ENCODE data around the gene NEDD4L.

The NEDD4L gene

DNA sequence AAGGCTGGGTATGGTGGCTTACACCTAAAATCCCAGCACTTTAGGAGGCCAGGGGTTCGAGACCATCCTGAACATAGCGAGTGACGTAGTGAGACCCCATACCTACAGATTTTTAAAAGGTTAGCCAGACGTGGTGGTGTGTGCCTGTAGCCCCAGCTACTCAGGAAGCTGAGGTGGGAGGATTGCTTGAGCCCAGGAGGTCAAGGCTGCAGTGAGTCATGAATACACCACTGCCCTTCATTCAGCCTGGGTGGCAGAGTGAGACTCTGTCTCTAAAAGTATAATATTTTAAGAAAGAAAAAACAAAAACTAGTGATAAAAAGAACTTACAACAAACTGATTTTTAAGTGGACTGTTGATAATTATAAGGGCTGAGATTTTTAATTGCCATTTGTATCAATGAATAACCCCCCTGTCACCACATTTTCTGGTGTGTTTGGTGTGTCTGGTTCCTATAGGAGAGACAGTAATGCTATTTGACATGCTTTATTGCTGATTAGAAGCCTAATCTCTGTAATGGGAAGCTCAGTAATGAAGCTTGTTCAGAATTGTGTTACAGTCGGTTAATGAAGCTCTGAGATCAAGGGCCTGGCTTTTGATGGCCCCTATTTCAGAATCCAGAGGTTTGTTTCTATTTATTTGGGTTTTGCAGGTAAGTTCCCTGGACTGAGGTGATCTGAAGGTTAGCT, 147.0 kb downstream of the NEDD4L start:
- no peak for DNase-seq

- no peak for DNase-seq
Measured at GRCh38 chr18:58191626-58192025, 147.6 kb downstream of the NEDD4L start.

GRCh38 chr18:58192519-58192918, 148.5 kb downstream of the NEDD4L start:
- no peak for DNase-seq

DNA sequence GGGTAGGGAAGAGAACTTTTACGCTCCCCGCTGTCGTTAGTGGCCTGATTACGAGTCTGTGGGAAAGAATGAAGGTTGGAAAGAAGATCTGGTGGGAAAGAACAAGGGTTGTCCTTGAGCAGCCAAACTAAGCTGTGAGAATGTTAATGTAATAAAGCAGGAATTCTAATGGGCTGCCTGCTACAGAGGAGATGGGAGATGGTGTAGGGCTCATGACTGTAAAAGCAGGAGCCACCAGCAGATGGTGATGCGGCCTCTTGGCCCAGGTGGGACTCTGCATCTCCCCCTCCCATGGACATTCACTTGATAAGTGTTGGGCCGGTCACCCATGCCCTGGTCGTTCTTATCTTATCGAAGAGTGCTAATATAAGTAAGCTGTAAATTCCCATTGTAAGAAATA, 150.0 kb downstream of the NEDD4L start:
- DNase-seq = no peak

- peak; percentile 57 for DNase-seq
Measured at GRCh38 chr18:58195278-58195765, 151.3 kb downstream of the NEDD4L start.

GRCh38 chr18:58196164-58196563, 152.1 kb downstream of the NEDD4L start:
- no peak for DNase-seq

GRCh38 chr18:58196881-58197872, 153.2 kb downstream of the NEDD4L start:
- no peak for DNase-seq

- no peak for DNase-seq
Measured at GRCh38 chr18:58201268-58201667, 157.2 kb downstream of the NEDD4L start.

DNA sequence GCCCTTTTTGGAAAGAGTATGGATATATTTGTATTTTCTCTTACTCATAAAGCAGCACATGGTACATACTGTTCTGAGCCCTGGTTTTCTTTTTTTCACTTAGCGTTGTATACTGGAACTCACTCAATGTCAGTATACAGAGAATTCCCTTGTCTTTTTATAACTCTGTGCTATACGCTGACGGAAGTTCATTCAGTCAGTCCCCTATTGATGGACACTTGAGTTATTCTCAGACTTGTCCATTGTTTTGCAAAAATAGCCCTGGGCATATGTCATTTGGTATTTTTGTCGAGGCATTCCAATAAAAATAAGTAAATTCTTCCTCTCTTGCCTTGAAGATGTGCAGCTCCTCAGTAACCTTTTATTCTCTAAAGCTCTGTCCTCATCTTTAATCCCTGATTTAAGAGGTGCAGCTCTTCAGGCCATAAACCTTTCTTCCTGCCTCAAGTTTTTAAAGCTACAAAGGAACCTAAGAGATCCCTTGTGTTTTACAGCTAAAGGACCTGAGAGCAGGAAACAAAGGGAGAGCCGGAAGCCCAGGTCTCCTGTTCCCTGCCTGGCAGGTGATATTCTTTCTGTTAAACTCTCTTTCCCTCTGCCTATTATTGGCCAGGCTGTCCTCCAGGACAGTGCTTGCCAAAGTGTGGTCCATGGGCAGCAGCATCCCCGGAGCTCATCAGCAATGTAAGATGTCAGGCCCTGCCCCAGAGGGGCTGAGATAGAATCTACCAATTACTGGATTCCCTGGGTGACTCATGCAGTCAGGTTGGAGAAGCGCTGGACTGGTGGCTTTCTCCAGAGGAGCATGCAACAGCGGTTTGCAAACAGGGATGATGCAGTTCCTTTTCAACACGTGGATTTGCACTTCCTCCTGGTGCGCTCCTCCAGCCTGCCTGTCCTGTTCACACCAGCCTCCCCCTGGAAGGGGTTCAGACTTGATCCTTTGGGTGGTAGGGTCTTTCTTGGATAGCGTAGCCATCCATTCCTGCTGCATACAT, 158.0 kb downstream of the NEDD4L start:
- DNase-seq = no peak

- DNase-seq = no peak
Measured at GRCh38 chr18:58204776-58205442, 160.9 kb downstream of the NEDD4L start.

DNA sequence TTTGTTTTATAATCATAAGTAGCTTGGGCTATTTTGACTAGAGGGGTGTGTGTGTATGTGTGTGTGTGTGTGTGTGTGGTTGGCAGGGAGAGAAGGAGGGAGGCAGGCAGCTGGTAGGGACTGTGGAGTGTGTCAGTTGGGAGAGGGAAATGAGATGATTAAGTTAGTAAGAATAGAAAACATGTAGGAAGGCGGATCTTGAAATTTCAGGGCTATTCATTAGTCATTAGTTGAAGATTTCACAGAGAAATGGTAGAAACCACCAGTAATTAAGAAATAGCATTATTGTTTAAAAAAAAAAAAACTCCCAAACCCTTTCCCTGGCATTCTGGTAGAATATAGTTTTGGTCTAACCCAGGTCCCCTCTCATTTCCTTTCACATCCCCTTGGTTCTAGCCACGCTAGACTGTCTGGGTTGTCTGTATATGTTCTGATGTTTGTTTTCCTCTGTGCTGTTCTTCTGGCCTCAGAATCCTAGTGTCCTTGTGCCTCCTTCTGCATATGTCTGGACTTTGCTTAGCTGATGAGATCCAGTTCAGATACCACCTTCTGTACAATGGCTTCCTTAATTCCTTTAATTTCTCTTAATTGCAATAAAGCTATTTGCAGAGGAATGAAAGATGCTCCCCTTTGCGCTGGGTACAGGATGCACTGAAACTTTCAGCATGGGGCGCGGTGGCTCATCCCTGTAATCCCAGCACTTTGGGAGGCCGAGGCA, 161.6 kb downstream of the NEDD4L start:
- no peak for DNase-seq

DNA sequence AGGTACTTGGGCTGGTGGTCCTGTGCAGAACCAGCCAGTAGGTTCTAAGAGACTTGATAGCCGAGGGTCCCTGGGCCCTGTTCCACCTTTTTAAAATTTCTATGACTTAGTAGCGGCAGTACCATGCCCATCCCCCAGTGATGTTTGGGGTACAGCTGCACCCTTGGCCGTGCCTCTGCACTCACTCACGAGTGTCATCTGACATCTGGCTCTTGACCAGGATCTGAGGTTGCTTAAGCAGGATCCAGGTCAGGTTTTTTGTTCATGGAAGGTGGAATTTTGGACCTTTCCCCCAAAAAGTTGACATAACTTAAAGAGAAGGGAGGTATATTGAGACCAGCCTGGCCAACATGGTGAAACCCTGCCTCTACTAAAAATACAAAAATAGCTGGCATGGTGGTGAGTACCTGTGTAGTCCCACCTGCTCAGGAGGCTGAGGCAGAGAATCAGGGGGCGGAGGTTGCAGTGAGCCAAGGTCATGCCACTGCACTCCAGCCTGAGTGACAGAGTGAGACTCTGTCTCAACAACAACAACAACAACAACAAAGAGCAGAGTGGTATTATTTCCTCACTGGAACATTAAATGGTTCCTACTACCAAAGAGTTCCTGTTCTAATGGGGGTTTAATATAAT, 163.6 kb downstream of the NEDD4L start:
- no peak for DNase-seq

DNA sequence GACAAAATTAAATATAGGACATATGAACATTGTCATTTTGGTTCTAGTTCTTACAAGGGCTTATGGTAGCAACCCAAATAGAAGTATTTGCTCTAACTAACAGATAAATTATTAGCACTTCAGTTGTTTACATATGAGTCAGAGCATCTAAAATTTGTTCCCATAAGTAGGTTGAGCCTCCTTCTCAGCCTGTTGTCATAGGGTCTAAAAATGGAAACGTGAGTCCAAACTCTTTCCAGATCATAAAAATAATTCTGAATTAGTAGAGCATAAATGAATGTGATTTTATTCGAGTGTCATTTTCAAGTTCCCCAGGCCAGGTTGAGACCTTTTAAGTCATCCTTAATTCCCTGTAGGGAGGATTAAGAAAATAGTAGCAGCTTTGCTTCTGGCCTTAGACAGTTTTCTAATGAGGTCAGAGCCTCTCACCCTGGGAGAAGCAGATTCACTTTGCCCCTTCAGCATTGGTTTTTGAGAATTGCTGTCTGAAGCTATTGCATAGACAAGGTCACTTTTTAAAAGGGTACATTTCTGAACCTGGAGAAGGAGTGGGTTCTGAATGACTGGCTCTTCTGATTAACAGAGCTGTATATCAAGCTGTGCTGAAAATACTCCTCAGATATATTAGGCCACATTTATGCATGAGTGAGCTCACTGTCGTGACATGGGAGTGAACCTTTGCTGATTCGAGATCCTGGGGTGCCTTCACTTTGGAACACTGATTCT, 164.3 kb downstream of the NEDD4L start:
- no peak for DNase-seq

GRCh38 chr18:58209326-58209725, 165.3 kb downstream of the NEDD4L start:
- no peak for DNase-seq

- no peak for DNase-seq
Measured at GRCh38 chr18:58211510-58211909, 167.5 kb downstream of the NEDD4L start.

DNA sequence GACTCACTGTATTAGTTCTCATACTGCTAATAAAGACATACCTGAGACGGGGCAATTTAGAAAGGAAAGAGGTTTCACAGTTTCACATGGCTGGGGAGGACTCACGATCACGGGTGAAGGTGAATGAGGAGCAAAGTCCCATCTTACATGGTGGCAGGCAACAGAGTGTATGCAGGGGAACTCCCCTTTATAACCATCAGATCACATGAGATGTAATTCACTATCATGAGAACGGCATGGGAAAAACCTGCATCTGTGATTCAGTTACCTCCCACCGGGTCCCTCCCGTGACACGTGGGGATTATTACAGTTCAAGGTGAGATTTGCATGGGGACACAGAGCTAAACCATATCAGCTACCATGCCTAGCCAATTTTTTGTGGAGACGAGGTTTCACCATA, 168.2 kb downstream of the NEDD4L start:
- DNase-seq = no peak

GRCh38 chr18:58213440-58213839, 169.4 kb downstream of the NEDD4L start:
- DNase-seq = no peak

DNA sequence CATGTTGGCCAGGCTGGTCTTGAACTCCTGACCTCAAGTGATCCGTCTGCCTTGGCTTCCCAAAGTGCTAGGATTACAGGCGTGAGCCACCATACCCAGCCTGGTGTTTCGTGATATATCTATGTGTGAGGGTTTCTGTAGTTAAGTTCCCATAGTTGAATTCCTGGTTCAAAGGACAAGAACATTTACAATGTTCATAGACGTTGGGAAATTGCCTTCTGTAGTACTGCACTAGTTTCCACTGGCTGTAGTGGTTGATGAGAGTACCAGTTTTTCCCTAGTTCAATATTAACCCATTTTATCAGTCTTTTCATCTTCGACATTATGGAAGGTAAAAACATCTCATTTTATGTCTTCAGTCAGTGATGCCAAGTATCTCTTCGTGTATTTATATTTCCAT, 171.0 kb downstream of the NEDD4L start:
- DNase-seq = no peak

- DNase-seq = no peak
Measured at GRCh38 chr18:58216071-58216481, 172.1 kb downstream of the NEDD4L start.

- no peak for DNase-seq
Measured at GRCh38 chr18:58217052-58217451, 173.0 kb downstream of the NEDD4L start.
